HL-60 (cell line): ENCODE data around the gene NDUFAF8.

Experiments
- DNase-seq, 2 experiments: peaks; one replicate each; pipeline ENCODE4 v3.0.0-alpha.2; 2010 to 2020; ENCODE audit warnings: low read depth in 1 of 2, low spot score in 1 of 2
- H3K27ac ChIP-seq: fragments of 250-450 bp; sonication (Bioruptor Pico); replicated peaks from 2 replicates; pipeline ENCODE4 v1.5.1; 2020; ENCODE audit warnings: mild to moderate bottlenecking, moderate library complexity
- H3K27me3 ChIP-seq: fragments of 250-450 bp; sonication (Bioruptor Pico); 2 replicates; pipeline ENCODE4 v1.5.1; 2021; ENCODE audit warnings: mild to moderate bottlenecking, moderate library complexity; ENCODE audit not compliant: insufficient read depth, poor library complexity, severe bottlenecking
- H3K4me3 ChIP-seq: replicated peaks from 2 replicates; pipeline ENCODE4 v1.5.1; 2011; ENCODE audit warnings: mild to moderate bottlenecking, control low read depth, low read length; ENCODE audit not compliant: insufficient read depth
- GABPA ChIP-seq: IDR thresholded peaks from 2 replicates; pipeline ENCODE4 v1.6.1; 2012; ENCODE audit warnings: low read depth
- POLR2AphosphoS5 ChIP-seq: IDR thresholded peaks from 2 replicates; pipeline ENCODE4 v1.6.1; 2012; ENCODE audit warnings: low read depth
- SPI1 ChIP-seq: IDR thresholded peaks from 2 replicates; pipeline ENCODE4 v1.6.1; 2012; ENCODE audit warnings: low read depth, mild to moderate bottlenecking, borderline replicate concordance
- TF ChIP-seq, protein P1 (sequence below): IDR thresholded peaks from 2 replicates; pipeline ENCODE4 v1.6.1; 2012; ENCODE audit warnings: low read depth; ENCODE audit not compliant: insufficient replicate concordance
- TF ChIP-seq, protein P2 (sequence below): IDR thresholded peaks from one replicate; pipeline ENCODE4 v1.5.1; 2011; ENCODE audit warnings: low read length, control low read depth, inconsistent platforms; ENCODE audit not compliant: insufficient read depth

NDUFAF8 gene

DNA sequence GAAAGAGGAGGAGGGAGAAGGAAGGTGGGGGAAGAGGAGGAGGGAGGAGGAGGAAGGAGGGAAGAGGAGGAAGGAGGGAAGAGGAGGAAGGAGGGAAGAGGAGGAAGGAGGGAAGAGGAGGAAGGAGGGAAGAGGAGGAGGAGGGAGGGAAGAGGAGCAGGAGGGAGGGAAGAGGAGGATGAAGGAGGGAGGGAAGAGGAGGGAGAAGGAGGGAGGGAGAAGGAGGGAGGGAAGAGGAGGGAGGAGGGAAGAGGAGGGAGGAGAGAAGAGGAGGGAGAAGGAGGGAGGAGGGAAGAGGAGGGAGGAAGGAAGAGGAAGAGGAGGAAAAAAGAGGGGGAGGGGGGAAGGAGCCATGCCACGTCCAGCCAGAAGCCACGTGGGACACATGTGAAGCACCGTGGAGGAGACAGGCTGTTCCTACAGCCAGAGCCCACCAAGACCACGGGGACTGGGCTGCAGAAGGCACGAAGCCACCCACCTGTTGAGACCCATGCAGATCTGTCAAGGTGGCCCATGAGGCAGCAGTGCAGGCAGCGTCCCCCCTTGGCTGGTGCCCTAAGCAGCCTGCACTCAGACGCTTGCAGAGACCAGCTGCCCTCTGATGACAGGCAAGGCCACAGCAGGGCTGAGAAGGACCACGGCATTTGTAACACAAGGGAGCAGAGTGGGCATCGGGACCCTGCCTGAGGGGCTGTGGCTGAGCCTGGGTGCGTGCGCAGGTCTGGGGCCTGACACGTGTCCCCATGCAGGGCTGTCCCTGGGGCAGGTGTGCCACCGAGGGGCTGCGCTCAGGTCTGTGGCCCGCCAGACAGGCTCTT, 10.3 kb downstream of the NDUFAF8 start:
- H3K27ac ChIP-seq, result no peak overlapping the region
- DNase-seq, result no peak
- H3K27me3 ChIP-seq, result no peaks in the 10 kb centered on the region
- TF ChIP-seq, protein P1, sequence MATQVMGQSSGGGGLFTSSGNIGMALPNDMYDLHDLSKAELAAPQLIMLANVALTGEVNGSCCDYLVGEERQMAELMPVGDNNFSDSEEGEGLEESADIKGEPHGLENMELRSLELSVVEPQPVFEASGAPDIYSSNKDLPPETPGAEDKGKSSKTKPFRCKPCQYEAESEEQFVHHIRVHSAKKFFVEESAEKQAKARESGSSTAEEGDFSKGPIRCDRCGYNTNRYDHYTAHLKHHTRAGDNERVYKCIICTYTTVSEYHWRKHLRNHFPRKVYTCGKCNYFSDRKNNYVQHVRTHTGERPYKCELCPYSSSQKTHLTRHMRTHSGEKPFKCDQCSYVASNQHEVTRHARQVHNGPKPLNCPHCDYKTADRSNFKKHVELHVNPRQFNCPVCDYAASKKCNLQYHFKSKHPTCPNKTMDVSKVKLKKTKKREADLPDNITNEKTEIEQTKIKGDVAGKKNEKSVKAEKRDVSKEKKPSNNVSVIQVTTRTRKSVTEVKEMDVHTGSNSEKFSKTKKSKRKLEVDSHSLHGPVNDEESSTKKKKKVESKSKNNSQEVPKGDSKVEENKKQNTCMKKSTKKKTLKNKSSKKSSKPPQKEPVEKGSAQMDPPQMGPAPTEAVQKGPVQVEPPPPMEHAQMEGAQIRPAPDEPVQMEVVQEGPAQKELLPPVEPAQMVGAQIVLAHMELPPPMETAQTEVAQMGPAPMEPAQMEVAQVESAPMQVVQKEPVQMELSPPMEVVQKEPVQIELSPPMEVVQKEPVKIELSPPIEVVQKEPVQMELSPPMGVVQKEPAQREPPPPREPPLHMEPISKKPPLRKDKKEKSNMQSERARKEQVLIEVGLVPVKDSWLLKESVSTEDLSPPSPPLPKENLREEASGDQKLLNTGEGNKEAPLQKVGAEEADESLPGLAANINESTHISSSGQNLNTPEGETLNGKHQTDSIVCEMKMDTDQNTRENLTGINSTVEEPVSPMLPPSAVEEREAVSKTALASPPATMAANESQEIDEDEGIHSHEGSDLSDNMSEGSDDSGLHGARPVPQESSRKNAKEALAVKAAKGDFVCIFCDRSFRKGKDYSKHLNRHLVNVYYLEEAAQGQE, result no peak
- TF ChIP-seq SPI1 (no peak), POLR2AphosphoS5 (no peak), GABPA (no peak)
- TF ChIP-seq, protein P2, sequence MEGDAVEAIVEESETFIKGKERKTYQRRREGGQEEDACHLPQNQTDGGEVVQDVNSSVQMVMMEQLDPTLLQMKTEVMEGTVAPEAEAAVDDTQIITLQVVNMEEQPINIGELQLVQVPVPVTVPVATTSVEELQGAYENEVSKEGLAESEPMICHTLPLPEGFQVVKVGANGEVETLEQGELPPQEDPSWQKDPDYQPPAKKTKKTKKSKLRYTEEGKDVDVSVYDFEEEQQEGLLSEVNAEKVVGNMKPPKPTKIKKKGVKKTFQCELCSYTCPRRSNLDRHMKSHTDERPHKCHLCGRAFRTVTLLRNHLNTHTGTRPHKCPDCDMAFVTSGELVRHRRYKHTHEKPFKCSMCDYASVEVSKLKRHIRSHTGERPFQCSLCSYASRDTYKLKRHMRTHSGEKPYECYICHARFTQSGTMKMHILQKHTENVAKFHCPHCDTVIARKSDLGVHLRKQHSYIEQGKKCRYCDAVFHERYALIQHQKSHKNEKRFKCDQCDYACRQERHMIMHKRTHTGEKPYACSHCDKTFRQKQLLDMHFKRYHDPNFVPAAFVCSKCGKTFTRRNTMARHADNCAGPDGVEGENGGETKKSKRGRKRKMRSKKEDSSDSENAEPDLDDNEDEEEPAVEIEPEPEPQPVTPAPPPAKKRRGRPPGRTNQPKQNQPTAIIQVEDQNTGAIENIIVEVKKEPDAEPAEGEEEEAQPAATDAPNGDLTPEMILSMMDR, result no peak
- no peak overlapping the region for H3K4me3 ChIP-seq

- Histone ChIP-seq H3K4me3 (no peak overlapping the region), H3K27me3 (no peaks in the 10 kb centered on the region), H3K27ac (no peak overlapping the region)
- no peak for DNase-seq
- TF ChIP-seq, protein P2, result no peak
- TF ChIP-seq POLR2AphosphoS5, result no peak
- no peak for TF ChIP-seq SPI1
- TF ChIP-seq, protein P1, result no peak
- no peak for TF ChIP-seq GABPA
These were observed 11.4 kb downstream of the NDUFAF8 start for GRCh38 chr17:81250286-81251093.

DNA sequence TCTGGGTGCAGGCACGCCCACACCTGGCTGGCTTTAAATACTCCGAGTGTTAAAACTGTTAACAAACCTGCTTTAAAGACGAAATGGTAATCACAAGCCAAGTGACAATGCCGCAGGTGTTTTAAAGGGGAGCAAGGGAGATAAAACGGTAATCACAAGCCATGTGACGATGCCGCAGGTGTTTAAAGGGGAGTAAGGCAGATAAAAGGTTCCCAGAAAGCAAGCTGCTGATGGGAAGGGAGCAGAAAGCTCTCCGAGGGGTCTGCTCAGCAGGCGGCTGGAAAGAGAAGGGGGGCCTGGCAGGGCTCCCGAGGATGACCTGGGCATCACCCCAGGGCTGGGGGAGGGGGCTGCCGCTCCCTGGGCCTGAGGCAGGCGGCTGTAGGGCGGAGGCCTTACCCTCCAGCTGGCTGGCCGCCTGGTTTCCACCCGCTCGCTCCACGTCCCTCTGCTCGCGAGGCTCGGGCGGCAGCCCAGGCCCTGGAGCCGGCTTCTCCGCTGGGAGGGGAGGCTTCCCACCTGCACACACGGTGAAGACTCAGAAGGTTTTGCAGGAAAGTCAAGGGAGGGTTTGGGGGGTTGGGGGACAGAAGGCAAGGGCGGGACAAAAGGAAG, 12.1 kb downstream of the NDUFAF8 start:
- TF ChIP-seq SPI1 (no peak), POLR2AphosphoS5 (no peak), GABPA (no peak)
- TF ChIP-seq, protein P1, result no peak
- TF ChIP-seq, protein P2, result no peak
- H3K27ac ChIP-seq, result no peak overlapping the region
- no peak for DNase-seq
- no peak overlapping the region for H3K4me3 ChIP-seq
- H3K27me3 ChIP-seq, result no peaks in the 10 kb centered on the region
